HG02798 (cell line): ENCODE results near the gene UBE2L3.
"Not testable (repeated sequence)": the region's sequence is repeated elsewhere in the genome, so short reads cannot be mapped to it uniquely, and the experiment has no call there.

Source experiments
- ATAC-seq: cut with Tn5 transposase; IDR thresholded peaks from one replicate; pipeline ENCODE4 v1.9.1; 2021; ENCODE audit warnings: mild to moderate bottlenecking; ENCODE audit not compliant: unreplicated experiment, poor library complexity

UBE2L3 gene

GRCh38 chr22:21641789-21642583 lies 74.5 kb downstream of the UBE2L3 start, which contains the start of gene SDF2L1:
Gene SDF2L1, plus strand, starts transcription at chr22:21642302. Its CDS starts 35 bp downstream, at chr22:21642337.
- ATAC-seq, result peak; percentile 95

GRCh38 chr22:21642584-21643448 lies 75.3 kb downstream of the UBE2L3 start:
- peak; percentile 16 for ATAC-seq

GRCh38 chr22:21643533-21644357 lies 76.2 kb downstream of the UBE2L3 start:
- no peak for ATAC-seq

GRCh38 chr22:21645513-21645912 lies 78.0 kb downstream of the UBE2L3 start:
- ATAC-seq, result not testable (repeated sequence)

GRCh38 chr22:21646608-21647590 lies 79.4 kb downstream of the UBE2L3 start:
- ATAC-seq, result no peak

- ATAC-seq, result no peak
These were observed 82.8 kb downstream of the UBE2L3 start for GRCh38 chr22:21650280-21650679.

- ATAC-seq, result no peak
These were observed 83.5 kb downstream of the UBE2L3 start for GRCh38 chr22:21650823-21651520.

- ATAC-seq, result peak; percentile 28
These were observed 84.1 kb downstream of the UBE2L3 start for GRCh38 chr22:21651521-21652009.

- ATAC-seq, result peak; percentile 94
These were observed 84.6 kb downstream of the UBE2L3 start for GRCh38 chr22:21652010-21652546.

- no peak for ATAC-seq
These were observed 85.3 kb downstream of the UBE2L3 start for GRCh38 chr22:21652547-21653545.

- ATAC-seq, result no peak
These were observed 89.5 kb downstream of the UBE2L3 start for GRCh38 chr22:21657020-21657359.

- peak; percentile 79 for ATAC-seq
These were observed 90.0 kb downstream of the UBE2L3 start for GRCh38 chr22:21657360-21658032.

GRCh38 chr22:21659864-21660525 lies 92.5 kb downstream of the UBE2L3 start:
- ATAC-seq, result no peak

- no peak for ATAC-seq
These were observed 93.4 kb downstream of the UBE2L3 start for GRCh38 chr22:21660904-21661303.

- no peak for ATAC-seq
These were observed 94.5 kb downstream of the UBE2L3 start for GRCh38 chr22:21661991-21662390.

GRCh38 chr22:21663738-21664137 lies 96.2 kb downstream of the UBE2L3 start:
- ATAC-seq, result no peak
